ENCODE data around the gene SH3PXD2A. TPM values are rescaled to one million over a fixed set of nuclear protein-coding genes. Genes with fewer than 3 reads are reported as not detected.

SH3PXD2A gene
- total and polyA plus RNA-seq, 2 of the 4 experiments (the other 2 are of a cell fraction): 6.3 to 23.0 TPM

GRCh38 chr10:103808780-103809179 is 46.6 kb downstream of the SH3PXD2A start:
- intact Hi-C loops (cut with micrococcal nuclease): no loop called here
- no peak overlapping the region for H2AK5ac ChIP-seq (ENCODE audit: low read depth, low read length)

More at GRCh38 chr10:103808780-103809179, 46.6 kb downstream of the SH3PXD2A start:
- H2BK5ac ChIP-seq (ENCODE audit: low read depth, low read length, poor library complexity, severe bottlenecking): no peak overlapping the region
- H3K4me1 ChIP-seq (ENCODE audit: control insufficient read depth, insufficient read depth, low read length): no peaks in the 10 kb centered on the region
- H3K56ac ChIP-seq (ENCODE audit: extremely low read depth, insufficient read depth, low read length): no peak overlapping the region
- no peak overlapping the region for H3K4ac ChIP-seq (ENCODE audit: low read depth, low read length)
- no peaks in the 10 kb centered on the region for H3K36me3 ChIP-seq (ENCODE audit: control insufficient read depth, insufficient read depth, low read length)
- dilution Hi-C loops (cut with HindIII; ENCODE audit: low sequenced_read_pairs, unreplicated experiment): no loop called here
- 80% methylated on average over 1 of the region's 2 CpGs; no CpG with 5 or more reads in 1 of the 2 experiments for WGBS, 2 experiments (ENCODE audit: extremely low coverage in 2 of 2, insufficient read length in 1 of 2)
- no peak overlapping the region for H3K23ac ChIP-seq (ENCODE audit: low read depth, low read length)
- H4K5ac ChIP-seq (ENCODE audit: low read depth, low read length): no peak overlapping the region
- H4K20me1 ChIP-seq (ENCODE audit: insufficient read depth, low read length): no peaks in the 10 kb centered on the region
- TF ChIP-seq BHLHE40 (IDR thresholded peaks at IDR 0.05; ENCODE audit: low read depth, low read length) (no peak), RCOR1 (IDR thresholded peaks at IDR 0.05; ENCODE audit: insufficient replicate concordance, low read length) (no peak), CEBPB (IDR thresholded peaks at IDR 0.05; ENCODE audit: low read depth, low read length) (no peak), MAFK (IDR thresholded peaks at IDR 0.05; ENCODE audit: low read depth, low read length) (no peak), MXI1 (IDR thresholded peaks at IDR 0.05; ENCODE audit: borderline replicate concordance, low read depth, low read length) (no peak), SMC3 (IDR thresholded peaks at IDR 0.05; ENCODE audit: low read depth, low read length) (no peak)
- H3K9me3 ChIP-seq (ENCODE audit: control insufficient read depth, insufficient read depth, low read length): no peaks in the 10 kb centered on the region
- POLR2A ChIA-PET (ENCODE audit: unreplicated experiment): no interaction called here
- H3K9me1 ChIP-seq (ENCODE audit: insufficient read depth, low read length): peaks cover 6% of the 10 kb centered on the region
- no peak overlapping the region for H3K27ac ChIP-seq (ENCODE audit: insufficient read depth, low read length)
- no peak overlapping the region for H2BK120ac ChIP-seq (ENCODE audit: low read depth, low read length)
- H2BK20ac ChIP-seq (ENCODE audit: low read depth, low read length): no peak overlapping the region
- in situ Hi-C loops (cut with MboI; ENCODE audit: low sequenced_read_pairs): no loop called here
- CTCF ChIA-PET: no interaction called here
- ATAC-seq (ENCODE audit: low read depth) (no peak), DNase-seq (no peak)
- no peaks in the 10 kb centered on the region for H3K27me3 ChIP-seq (ENCODE audit: control insufficient read depth, insufficient read depth, low read length)
- BruUV-seq (replicated peaks): no TSS peak
- H2AK9ac ChIP-seq (replicated peaks; ENCODE audit: low read depth, low read length, poor library complexity): no peak overlapping the region
- no peak overlapping the region for H3K18ac ChIP-seq (ENCODE audit: low read depth, low read length)
- peaks cover 6 to 24% of the 10 kb centered on the region in 2 experiments; a peak in 2 of 4 replicates for H3K79me1 ChIP-seq (ENCODE audit: low read depth in 1 of 2, low read length in 2 of 2)
- H4K91ac ChIP-seq (ENCODE audit: insufficient read depth, low read depth, low read length): no peak overlapping the region
- no peak overlapping the region for H3K9ac ChIP-seq (ENCODE audit: low read depth, low read length)
- H2AFZ ChIP-seq (replicated peaks; ENCODE audit: low read length, poor library complexity): no peak overlapping the region
- no peak overlapping the region for H3K14ac ChIP-seq (replicated peaks; ENCODE audit: low read depth, low read length)
- no peak overlapping the region for H3K4me3 ChIP-seq (ENCODE audit: insufficient read depth, low read depth, low read length)
- H4K8ac ChIP-seq (ENCODE audit: low read depth in 2 of 2, low read length in 2 of 2): no peak overlapping the region
- H3K4me2 ChIP-seq (ENCODE audit: low read depth, low read length): no peak overlapping the region
- H2BK15ac ChIP-seq (ENCODE audit: low read depth, low read length): no peak overlapping the region
